Mucosa of rectum (tissue), 2 donors: Measurements from ENCODE around the gene LRSAM1.

Experiments
- H3K27ac ChIP-seq, 2 donors: one replicate each; pipeline ENCODE4 v1.7.0; 2013; ENCODE audit warnings: inconsistent platforms in 2 of 2, low read depth in 2 of 2, low read length in 2 of 2
- H3K27me3 ChIP-seq, 2 donors: one replicate each; pipeline ENCODE4 v1.7.0; 2013; ENCODE audit warnings: low read length in 2 of 2; ENCODE audit not compliant: control insufficient read depth in 2 of 2, insufficient read depth in 2 of 2
- H3K36me3 ChIP-seq, 2 donors: one replicate each; pipeline ENCODE4 v1.7.0; 2013; ENCODE audit warnings: low read length in 2 of 2; ENCODE audit not compliant: control insufficient read depth in 2 of 2, insufficient read depth in 2 of 2
- H3K4me1 ChIP-seq, 2 donors: one replicate each; pipeline ENCODE4 v1.7.0; 2013; ENCODE audit warnings: low read length in 2 of 2, mild to moderate bottlenecking in 1 of 2; ENCODE audit not compliant: control insufficient read depth in 2 of 2, insufficient read depth in 2 of 2
- H3K4me3 ChIP-seq, 2 donors: one replicate each; pipeline ENCODE4 v1.7.0; 2013; ENCODE audit warnings: low read length in 2 of 2
- H3K9ac ChIP-seq, 2 donors: one replicate each; pipeline ENCODE4 v1.7.0; 2013; ENCODE audit warnings: low read length in 2 of 2, low read depth in 1 of 2, mild to moderate bottlenecking in 1 of 2
- H3K9me3 ChIP-seq, 2 donors: one replicate each; pipeline ENCODE4 v1.7.0; 2013; ENCODE audit warnings: low read length in 2 of 2; ENCODE audit not compliant: control insufficient read depth in 2 of 2
- donor health status: healthy.
- donor health status: Normal muscosa, but diverticular disease.

The LRSAM1 gene

DNA sequence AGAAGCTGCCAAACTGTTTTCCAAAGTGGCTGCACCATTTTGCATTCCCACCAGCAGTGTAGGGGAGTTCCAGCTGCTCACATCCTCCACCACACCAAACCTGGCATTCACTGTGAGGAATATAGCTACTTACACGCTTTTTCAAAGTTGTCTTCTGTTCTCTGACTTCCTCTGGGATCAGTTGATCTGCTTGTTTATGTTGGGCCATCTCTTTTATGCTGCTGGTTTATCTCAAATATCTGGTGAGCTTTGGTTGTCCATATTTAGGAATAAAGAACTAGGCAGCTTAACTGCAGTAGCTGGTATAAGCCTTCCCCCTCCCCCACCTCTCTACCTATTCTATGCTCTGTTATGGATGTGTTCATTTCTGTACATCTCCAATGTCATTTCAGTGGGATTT, 35.7 kb upstream of the LRSAM1 start:
- Histone ChIP-seq H3K27ac (peak overlapping the region in 1 of 2 donors; percentile 1), H3K9ac (no peak overlapping the region), H3K9me3 (no peaks in the 10 kb centered on the region), H3K27me3 (no peaks in the 10 kb centered on the region), H3K4me3 (no peak overlapping the region), H3K36me3 (no peaks in the 10 kb centered on the region), H3K4me1 (no peaks in the 10 kb centered on the region)

DNA sequence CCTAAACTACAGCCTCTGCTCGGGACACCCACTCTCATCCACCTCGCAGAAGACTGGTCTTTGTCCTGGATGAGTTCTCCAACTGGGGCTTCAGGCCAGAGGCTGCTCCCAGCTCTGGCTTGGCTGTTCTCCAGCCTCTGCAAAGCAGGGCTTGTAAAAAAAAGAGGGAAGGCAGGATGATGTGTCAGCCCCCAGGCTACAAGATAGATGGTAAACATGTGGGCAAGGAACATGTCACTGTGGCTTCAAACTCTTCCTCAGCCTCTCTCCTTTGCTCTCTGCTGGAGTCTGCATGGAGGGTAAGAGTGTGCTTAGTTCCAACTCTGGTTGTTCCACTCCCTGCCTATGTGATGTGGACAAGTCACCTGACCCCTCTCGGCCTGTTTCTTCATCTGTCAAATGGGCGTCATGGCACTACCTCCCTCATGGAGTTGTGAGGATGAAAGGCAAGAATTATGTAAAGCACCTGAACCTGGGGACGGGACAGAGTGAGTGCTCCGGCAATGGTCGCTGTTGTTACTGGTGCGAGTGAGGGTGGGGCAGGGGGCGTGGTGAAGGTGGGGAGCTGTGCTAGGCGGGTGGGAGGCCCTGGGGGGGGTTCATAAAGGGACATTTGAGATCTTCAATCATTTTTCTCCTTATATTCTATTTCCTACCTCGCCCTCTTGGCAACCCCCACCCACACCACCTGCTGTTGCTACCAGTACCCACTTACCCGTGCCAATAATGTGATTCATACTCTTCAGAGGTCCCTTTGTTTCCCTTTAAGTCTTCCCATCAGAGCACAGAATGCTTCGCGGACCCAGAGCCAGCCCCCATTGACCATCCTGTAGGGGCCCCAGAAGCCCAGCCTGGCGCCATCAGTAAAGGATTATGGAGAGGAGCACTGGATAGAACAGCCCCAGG, 33.9 kb upstream of the LRSAM1 start:
- Histone ChIP-seq H3K9me3 (no peaks in the 10 kb centered on the region), H3K4me1 (peaks cover 3% of the 10 kb centered on the region in 2 donors), H3K9ac (peak overlapping the region in 1 of 2 donors; percentile 14), H3K36me3 (no peaks in the 10 kb centered on the region), H3K4me3 (no peak overlapping the region), H3K27me3 (no peaks in the 10 kb centered on the region), H3K27ac (peak overlapping the region in 1 of 2 donors; percentile 32)

- Histone ChIP-seq H3K36me3 (no peaks in the 10 kb centered on the region), H3K4me1 (peaks cover 10% of the 10 kb centered on the region in 2 donors), H3K9me3 (no peaks in the 10 kb centered on the region), H3K27ac (no peak overlapping the region), H3K4me3 (no peak overlapping the region), H3K27me3 (no peaks in the 10 kb centered on the region), H3K9ac (no peak overlapping the region)
These were observed 33.3 kb upstream of the LRSAM1 start for GRCh38 chr9:127418037-127418471.

GRCh38 chr9:127419348-127419747, 32.0 kb upstream of the LRSAM1 start:
- no peak overlapping the region for H3K27ac ChIP-seq
- H3K4me1 ChIP-seq: peaks cover 12 to 14% of the 10 kb centered on the region in 2 donors
- no peaks in the 10 kb centered on the region for H3K9me3 ChIP-seq
- no peaks in the 10 kb centered on the region for H3K36me3 ChIP-seq
- H3K9ac ChIP-seq: no peak overlapping the region
- H3K27me3 ChIP-seq: no peaks in the 10 kb centered on the region
- no peak overlapping the region for H3K4me3 ChIP-seq

DNA sequence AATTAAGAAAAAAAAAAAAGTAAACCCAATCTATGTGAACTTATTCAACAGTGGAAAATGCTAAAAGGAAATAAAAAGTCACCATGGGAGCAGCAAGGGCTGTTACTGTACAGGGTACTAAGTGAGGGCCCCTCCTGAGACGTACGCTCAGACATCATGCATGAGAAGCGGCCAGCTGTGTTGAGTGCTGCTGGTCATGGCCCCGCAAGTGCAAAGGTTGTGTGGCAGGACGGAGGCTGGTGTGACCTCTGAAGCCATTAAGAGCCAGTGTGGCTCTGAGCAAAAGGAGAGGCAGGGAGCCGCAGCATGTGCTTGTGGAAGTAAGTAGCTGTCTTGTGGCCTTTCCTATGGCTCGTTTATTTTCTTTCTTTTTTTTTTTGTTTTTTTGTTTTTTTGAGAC, 30.3 kb upstream of the LRSAM1 start:
- no peak overlapping the region for H3K9ac ChIP-seq
- H3K36me3 ChIP-seq: no peaks in the 10 kb centered on the region
- no peak overlapping the region for H3K27ac ChIP-seq
- H3K27me3 ChIP-seq: no peaks in the 10 kb centered on the region
- no peaks in the 10 kb centered on the region for H3K9me3 ChIP-seq
- peaks cover 21 to 26% of the 10 kb centered on the region in 2 donors for H3K4me1 ChIP-seq
- no peak overlapping the region for H3K4me3 ChIP-seq

- peak overlapping the region; percentile 84 for H3K4me3 ChIP-seq
- H3K27ac ChIP-seq: no peak overlapping the region
These were observed 29.1 kb upstream of the LRSAM1 start for GRCh38 chr9:127422133-127422782.

DNA sequence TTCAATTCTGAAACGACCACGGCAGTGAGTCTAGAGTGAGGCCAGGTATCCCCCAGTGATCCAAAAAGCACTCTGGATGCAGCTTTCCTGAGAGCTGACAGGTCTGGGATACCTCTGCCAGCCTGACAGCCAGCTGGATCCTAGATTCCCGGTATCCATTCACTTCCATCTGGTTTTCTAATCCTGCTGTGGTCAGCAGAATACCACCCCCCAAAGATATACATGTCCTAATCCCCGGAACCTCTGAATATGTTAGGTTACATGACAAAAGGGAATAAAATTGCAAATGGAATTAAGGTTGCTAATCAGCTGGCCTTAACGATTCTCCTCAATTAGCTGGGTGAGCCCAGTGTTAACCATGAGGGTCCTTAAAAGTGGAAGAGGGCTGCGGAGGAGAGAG, 28.5 kb upstream of the LRSAM1 start:
- Histone ChIP-seq H3K9ac (peak overlapping the region; percentile 86 to 89), H3K4me1 (peaks cover 21 to 26% of the 10 kb centered on the region in 2 donors), H3K27me3 (no peaks in the 10 kb centered on the region), H3K27ac (peak overlapping the region in 1 of 2 donors; percentile 87), H3K4me3 (peak overlapping the region; percentile 84), H3K9me3 (no peaks in the 10 kb centered on the region), H3K36me3 (no peaks in the 10 kb centered on the region)

More at GRCh38 chr9:127422133-127422782, 29.1 kb upstream of the LRSAM1 start:
- no peaks in the 10 kb centered on the region for H3K27me3 ChIP-seq
- peaks cover 21 to 26% of the 10 kb centered on the region in 2 donors for H3K4me1 ChIP-seq
- no peaks in the 10 kb centered on the region for H3K36me3 ChIP-seq
- peak overlapping the region; percentile 24 to 34 for H3K9ac ChIP-seq
- no peaks in the 10 kb centered on the region for H3K9me3 ChIP-seq

DNA sequence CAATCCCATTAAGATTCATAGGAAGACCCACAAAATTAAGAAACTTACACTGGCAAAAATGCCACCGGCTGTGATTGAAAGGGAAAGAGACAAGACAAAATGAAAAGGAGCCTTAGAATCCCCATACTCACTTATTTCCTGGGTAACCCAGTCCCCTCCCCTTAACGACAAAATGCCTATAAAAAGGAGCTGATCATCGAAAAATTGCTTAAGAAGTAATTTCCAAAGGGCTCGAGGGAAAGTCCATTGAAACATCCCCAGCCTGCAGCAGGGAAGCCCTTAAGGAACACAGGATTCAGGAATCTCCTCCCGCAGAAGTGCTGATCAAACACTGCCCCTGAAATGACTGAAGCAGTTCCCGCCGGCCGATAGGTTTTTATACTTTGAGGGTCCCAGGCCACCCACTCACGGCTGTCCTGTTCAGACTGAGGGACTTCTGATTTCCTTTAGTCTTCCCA, 27.8 kb upstream of the LRSAM1 start:
- H3K9ac ChIP-seq: peak overlapping the region; percentile 86 to 89
- no peaks in the 10 kb centered on the region for H3K9me3 ChIP-seq
- H3K4me3 ChIP-seq: peak overlapping the region; percentile 84
- peaks cover 0 to 3% of the 10 kb centered on the region in 2 donors for H3K36me3 ChIP-seq
- H3K4me1 ChIP-seq: peaks cover 21 to 26% of the 10 kb centered on the region in 2 donors
- H3K27me3 ChIP-seq: no peaks in the 10 kb centered on the region
- peak overlapping the region; percentile 83 to 87 for H3K27ac ChIP-seq

DNA sequence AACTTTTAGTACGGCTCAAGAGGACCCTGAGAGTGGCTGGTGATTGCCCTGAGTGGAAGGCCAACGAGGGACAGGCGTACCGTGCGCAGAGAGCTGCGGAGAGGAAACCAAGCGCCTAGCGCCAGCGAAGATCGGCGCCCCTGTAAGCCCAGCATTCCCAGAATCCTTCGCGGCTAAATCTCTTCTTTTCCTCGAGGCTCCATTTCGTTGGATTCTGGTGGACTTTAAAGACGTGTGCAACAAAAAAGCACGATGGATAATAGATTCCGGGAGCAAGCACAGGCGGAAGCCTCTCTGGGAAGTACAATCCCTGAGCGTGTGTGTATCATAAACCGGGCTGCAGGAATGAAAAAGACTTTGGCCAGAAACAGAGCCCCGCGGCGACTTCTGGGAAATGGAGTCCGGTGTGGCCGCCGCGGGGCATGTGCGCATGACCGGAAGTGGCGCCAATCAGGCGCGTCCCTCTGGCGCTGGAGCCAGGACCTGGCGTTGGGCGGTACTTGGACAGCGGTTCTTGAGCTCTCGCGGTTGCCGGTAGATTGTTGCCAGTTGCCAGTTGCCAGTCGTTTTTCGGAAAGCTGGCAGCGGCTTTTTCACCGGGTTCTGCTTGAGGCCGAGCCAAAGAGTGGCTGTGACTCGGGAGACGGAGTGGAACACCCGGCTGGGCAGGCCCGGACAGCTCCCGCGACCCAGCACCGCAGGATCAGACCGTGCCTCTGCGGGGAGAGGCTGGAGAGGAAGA, 27.2 kb upstream of the LRSAM1 start, which contains the start of gene ZNF79:
ZNF79 (plus strand) TSS at position 449 of the 742 bp plus-strand sequence. CDS start 406 bp downstream, outside the sequence.
- peak within 1 kb of the TSS; percentile 84 for H3K4me3 ChIP-seq
- H3K4me1 ChIP-seq: peaks cover 21 to 26% of the 10 kb centered on the region in 2 donors
- no peaks in the 10 kb centered on the region for H3K9me3 ChIP-seq
- H3K27me3 ChIP-seq: no peaks in the 10 kb centered on the region
- peak within 1 kb of the TSS; percentile 86 to 89 for H3K9ac ChIP-seq
- H3K36me3 ChIP-seq: peaks cover 4 to 5% of the 10 kb centered on the region in 2 donors
- H3K27ac ChIP-seq: peak within 1 kb of the TSS; percentile 83 to 87
